C4-2B (cell line): Measurements from ENCODE around the gene RNF152.

Experiments used
- ZFX ChIP-seq: fragments of 450-650 bp; IDR thresholded peaks from 2 replicates; pipeline ENCODE4 v1.6.1; 2017
- TF ChIP-seq, protein P1 (sequence below): fragments of 450-650 bp; conservative IDR thresholded peaks from 2 replicates; pipeline ENCODE4 v1.5.1; 2017; ENCODE audit warnings: mild to moderate bottlenecking

DNA sequence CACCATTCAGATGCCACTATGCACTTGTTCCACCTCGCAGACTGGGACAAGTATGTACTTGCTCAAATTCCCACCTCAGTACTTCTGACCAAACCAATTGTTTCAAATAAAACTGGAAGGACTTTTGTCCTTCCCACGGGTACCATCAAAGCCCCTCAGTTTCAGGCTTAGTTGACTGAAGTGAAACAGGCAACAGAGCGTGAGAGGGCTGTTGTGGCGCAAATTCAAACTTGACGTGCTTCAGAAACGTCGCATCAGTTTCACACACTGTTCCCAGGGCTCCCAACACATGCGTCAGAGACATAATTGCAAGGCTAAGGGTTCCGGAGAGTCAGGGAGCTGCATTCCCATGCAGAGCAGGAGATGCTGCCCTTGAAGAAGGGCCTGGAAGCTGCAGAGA lies 33.7 kb downstream of the RNF152 start:
- TF ChIP-seq, protein P1, sequence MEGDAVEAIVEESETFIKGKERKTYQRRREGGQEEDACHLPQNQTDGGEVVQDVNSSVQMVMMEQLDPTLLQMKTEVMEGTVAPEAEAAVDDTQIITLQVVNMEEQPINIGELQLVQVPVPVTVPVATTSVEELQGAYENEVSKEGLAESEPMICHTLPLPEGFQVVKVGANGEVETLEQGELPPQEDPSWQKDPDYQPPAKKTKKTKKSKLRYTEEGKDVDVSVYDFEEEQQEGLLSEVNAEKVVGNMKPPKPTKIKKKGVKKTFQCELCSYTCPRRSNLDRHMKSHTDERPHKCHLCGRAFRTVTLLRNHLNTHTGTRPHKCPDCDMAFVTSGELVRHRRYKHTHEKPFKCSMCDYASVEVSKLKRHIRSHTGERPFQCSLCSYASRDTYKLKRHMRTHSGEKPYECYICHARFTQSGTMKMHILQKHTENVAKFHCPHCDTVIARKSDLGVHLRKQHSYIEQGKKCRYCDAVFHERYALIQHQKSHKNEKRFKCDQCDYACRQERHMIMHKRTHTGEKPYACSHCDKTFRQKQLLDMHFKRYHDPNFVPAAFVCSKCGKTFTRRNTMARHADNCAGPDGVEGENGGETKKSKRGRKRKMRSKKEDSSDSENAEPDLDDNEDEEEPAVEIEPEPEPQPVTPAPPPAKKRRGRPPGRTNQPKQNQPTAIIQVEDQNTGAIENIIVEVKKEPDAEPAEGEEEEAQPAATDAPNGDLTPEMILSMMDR = no peak
- no peak for TF ChIP-seq ZFX
